K562 (cell line): ENCODE results near the gene USP20. TPM values are rescaled to one million over a fixed set of nuclear protein-coding genes. Genes with fewer than 3 reads are reported as not detected.

Source experiments
- ATAC-seq: fragments of 200-7000 bp; cut with Tn5 transposase; 3 replicates; pipeline ENCODE4 v1.9.1; 2020; ENCODE audit warnings: moderate library complexity
- BruUV-seq: library from RNA; stranded (reverse); fragments of 400-500 nt; replicated peaks from 2 replicates; lab custom pipeline; 2021; lab: Mats Ljungman, UMichigan
- CTCF ChIA-PET: fragments of 300-600 bp; formaldehyde crosslinking; extraction: SDS; loops from one replicate; lab custom pipeline; 2021; ENCODE audit warnings: low intra/inter-chr PET ratio; lab: Yijun Ruan, JAX
- POLR2A ChIA-PET: fragments of 300-600, 350-650 bp; sonication (Branson Sonifier 250); formaldehyde crosslinking; extraction: SDS; loops from one replicate; lab custom pipeline; 2021; ENCODE audit warnings: antibody characterized with exemption, inconsistent platforms; lab: Yijun Ruan, JAX
- DNase-seq, 4 experiments: peaks; one replicate each; pipeline versions ENCODE4 v3.0.0 to v3.0.0-alpha.2; 2011 to 2018; ENCODE audit warnings: low spot score in 3 of 4, mixed read lengths in 3 of 4; ENCODE audit errors: extremely low read depth in 1 of 4
- FAIRE-seq: peaks from 2 replicates; lab custom pipeline; 2011; peaks lifted over from hg19 to GRCh38; lab: Jason Lieb, UNC
- H2AFZ ChIP-seq: 2 replicates; pipeline ENCODE4 v1.6.0; 2011; ENCODE audit warnings: low read depth, low read length, control low read depth, inconsistent platforms
- H3K27ac ChIP-seq: fragments of 200-600 bp; 3 replicates; pipeline ENCODE4 v1.8.0; 2011; ENCODE audit warnings: low read depth, mild to moderate bottlenecking, control low read depth, inconsistent platforms, low read length, moderate library complexity, mixed read lengths; ENCODE audit errors: extremely low read depth
- H3K27me3 ChIP-seq, 2 experiments: fragments of 300-600 bp in 1 of 2; 2 replicates in 1 of 2; 3 replicates in 1 of 2; pipeline versions ENCODE4 v1.6.0 to v1.8.0; 2011; ENCODE audit warnings: inconsistent platforms in 2 of 2, low read length in 2 of 2, mild to moderate bottlenecking in 1 of 2, mixed read lengths in 1 of 2, moderate library complexity in 1 of 2; ENCODE audit not compliant: control insufficient read depth in 2 of 2, insufficient read depth in 2 of 2
- H3K36me3 ChIP-seq: fragments of 300-600 bp; 3 replicates; pipeline ENCODE4 v1.8.0; 2011; ENCODE audit warnings: mild to moderate bottlenecking, low read length, inconsistent platforms; ENCODE audit not compliant: control insufficient read depth, insufficient read depth
- H3K4me1 ChIP-seq, 2 experiments: fragments of 200-600 bp in 1 of 2; replicated peaks in 1 of 2; 2 replicates in 1 of 2; 3 replicates in 1 of 2; pipeline versions ENCODE4 v1.5.1 to v1.8.0; 2011; ENCODE audit warnings: inconsistent platforms in 2 of 2, low read length in 2 of 2, mild to moderate bottlenecking in 1 of 2, mixed read lengths in 1 of 2, moderate library complexity in 1 of 2; ENCODE audit not compliant: control insufficient read depth in 2 of 2, insufficient read depth in 2 of 2
- H3K4me2 ChIP-seq: 2 replicates; pipeline ENCODE4 v1.6.1; 2011; ENCODE audit warnings: low read length, control low read depth, inconsistent platforms, mixed read lengths; ENCODE audit not compliant: insufficient read depth
- H3K4me3 ChIP-seq: fragments of 200-600 bp; sonication (generic), shearing (Covaris generic); 2 replicates; pipeline ENCODE4 v1.5.1; 2016; ENCODE audit warnings: control low read depth, inconsistent platforms
- H3K79me2 ChIP-seq: fragments of 200-600 bp; 3 replicates; pipeline ENCODE4 v1.8.0; 2011; ENCODE audit warnings: low read length, inconsistent platforms; ENCODE audit not compliant: control insufficient read depth, insufficient read depth
- H3K9ac ChIP-seq, 2 experiments: 2 replicates each; pipeline versions ENCODE4 v1.6.0 to v1.6.1; 2011; ENCODE audit warnings: low read depth in 2 of 2, low read length in 2 of 2, control low read depth in 1 of 2, inconsistent platforms in 1 of 2, mild to moderate bottlenecking in 1 of 2, mixed read lengths in 1 of 2; ENCODE audit not compliant: insufficient read depth in 1 of 2
- H3K9me1 ChIP-seq: one replicate; pipeline ENCODE4 v1.6.0; 2011; ENCODE audit warnings: inconsistent platforms, mild to moderate bottlenecking, low read length, moderate library complexity; ENCODE audit not compliant: control insufficient read depth, insufficient read depth
- H3K9me3 ChIP-seq: replicated peaks from 2 replicates; pipeline ENCODE4 v1.5.1; 2011; ENCODE audit warnings: low read depth, low read length, inconsistent platforms; ENCODE audit not compliant: control insufficient read depth, insufficient read depth
- H4K20me1 ChIP-seq: replicated peaks from 2 replicates; pipeline ENCODE4 v1.6.1; 2011; ENCODE audit warnings: low read length, inconsistent platforms, mixed read lengths; ENCODE audit not compliant: control insufficient read depth, insufficient read depth
- ARID3A ChIP-seq: IDR thresholded peaks from 2 replicates; pipeline ENCODE4 v1.6.1; 2012; ENCODE audit warnings: low read depth, low read length, improper control_type of control experiment, borderline replicate concordance
- CREB5 ChIP-seq: fragments of 250-450 bp; sonication (Bioruptor Pico); IDR thresholded peaks from 2 replicates; pipeline ENCODE4 v1.5.0; 2020; ENCODE audit warnings: mild to moderate bottlenecking
- E2F6 ChIP-seq, 2 experiments: IDR thresholded peaks; 2 replicates each; pipeline ENCODE4 v1.6.1; 2011; ENCODE audit warnings: borderline replicate concordance in 1 of 2, control low read depth in 1 of 2, low read depth in 1 of 2, low read length in 1 of 2, mild to moderate bottlenecking in 1 of 2, mixed read lengths in 1 of 2, moderate library complexity in 1 of 2; ENCODE audit not compliant: insufficient read depth in 1 of 2, insufficient read length in 1 of 2, poor library complexity in 1 of 2, severe bottlenecking in 1 of 2; ENCODE audit errors: extremely low read depth in 1 of 2
- GABPA ChIP-seq: fragments of 200-800 bp; sonication (Bioruptor generic); conservative IDR thresholded peaks from 2 replicates; pipeline ENCODE4 v1.6.1; 2016; ENCODE audit warnings: low read depth, missing genetic modification characterization, missing compliant biosample characterization
- HNRNPK ChIP-seq: fragments of 200-400 bp; formaldehyde crosslinking; IDR thresholded peaks from one replicate; pipeline ENCODE4 v1.6.1; 2018; ENCODE audit warnings: mild to moderate bottlenecking, low read depth, low read length; ENCODE audit not compliant: poor library complexity, severe bottlenecking
- MCM3 ChIP-seq: fragments of 450-650 bp; IDR thresholded peaks from 2 replicates; pipeline ENCODE4 v1.6.1; 2016
- MITF ChIP-seq: IDR thresholded peaks from 2 replicates; pipeline ENCODE4 v1.6.1; 2014; ENCODE audit warnings: antibody characterized with exemption
- RFX5 ChIP-seq: IDR thresholded peaks from 2 replicates; pipeline ENCODE4 v1.6.1; 2011; ENCODE audit warnings: low read depth, mild to moderate bottlenecking, improper control_type of control experiment, low read length
- RUNX1 ChIP-seq: sonication (generic); IDR thresholded peaks from 2 replicates; pipeline ENCODE4 v1.6.1; 2016; ENCODE audit warnings: antibody characterized with exemption, low read depth
- WHSC1 ChIP-seq: IDR thresholded peaks from one replicate; pipeline ENCODE4 v1.6.1; 2012; ENCODE audit warnings: low read length, control low read depth, inconsistent platforms
- ZBTB1 ChIP-seq: sonication (generic); formaldehyde crosslinking; IDR thresholded peaks from 2 replicates; pipeline ENCODE4 v1.8.1; 2023; ENCODE audit warnings: missing genetic modification reagents, low read depth, mild to moderate bottlenecking, borderline replicate concordance
- ZBTB43 ChIP-seq: sonication (generic); formaldehyde crosslinking; IDR thresholded peaks from 2 replicates; pipeline ENCODE4 v1.8.0; 2023; ENCODE audit warnings: mild to moderate bottlenecking, missing genetic modification reagents
- ZNF583 ChIP-seq: fragments of 250-450 bp; sonication (Bioruptor Pico); IDR thresholded peaks from 2 replicates; pipeline ENCODE4 v1.4.0; 2020
- ZNF589 ChIP-seq: fragments of 200-800 bp; sonication (Bioruptor generic); IDR thresholded peaks from 2 replicates; pipeline ENCODE4 v1.6.1; 2016; ENCODE audit warnings: low read depth, missing genetic modification characterization, missing compliant biosample characterization
- ZNF668 ChIP-seq: fragments of 250-450 bp; sonication (Bioruptor Pico); IDR thresholded peaks from 2 replicates; pipeline ENCODE4 v1.8.0; 2022; ENCODE audit warnings: mild to moderate bottlenecking, inconsistent platforms
- ZNF76 ChIP-seq: fragments of 250-450 bp; sonication (Bioruptor Pico); IDR thresholded peaks from 2 replicates; pipeline ENCODE4 v1.4.0; 2020; ENCODE audit warnings: mild to moderate bottlenecking, moderate library complexity, borderline replicate concordance
- WGBS: fragments of 100-300 bp; shearing (Covaris generic); methylation state at CpG from one replicate; pipeline ENCODE4 v1.1.6; 2016; ENCODE audit warnings: low coverage, mixed read lengths; ENCODE audit not compliant: insufficient coverage; ENCODE audit errors: missing lambda C conversion rate; 5-methylcytosine and 5-hydroxymethylcytosine counted together
- in situ Hi-C: fragments of 300-500 bp; cut with MboI; formaldehyde crosslinking; loops from 4 replicates; pipeline ENCODE4 v1.15.0; 2018; ENCODE audit warnings: inconsistent platforms, mixed read lengths
- intact Hi-C: fragments of 100-400 bp; cut with micrococcal nuclease; formaldehyde crosslinking; loops from 2 replicates; pipeline ENCODE4 v1.14.2; 2022
- polyA plus RNA-seq, 8 experiments: library from polyadenylated mRNA; depleted of rRNA in 4 of 8; stranded (reverse) in 5 of 8; unstranded in 3 of 8; fragments of >200 nt; fragmentation: Nextera tagmentation in 2 of 8; fragmentation: Illumina TruSeq in 1 of 8; extraction: Ambion mirVana in 2 of 8; extraction: Trizol in 1 of 8; gene quantifications; 2 replicates each; pipeline versions ENCODE4 v1.2.1 to v1.2.3, GENCODE V29; 2011 to 2014; ENCODE audit warnings: inconsistent platforms in 1 of 8, missing spikeins in 1 of 8
- total RNA-seq, 7 experiments: library from RNA; depleted of rRNA in 6 of 7; stranded (reverse); fragments of >200 nt in 6 of 7; fragmentation: Illumina TruSeq in 2 of 7; extraction: Trizol in 2 of 7; gene quantifications; 2 replicates each; pipeline versions ENCODE4 v1.2.1 to v1.2.3, GENCODE V29; 2011 to 2021; ENCODE audit warnings: low replicate concordance in 1 of 7

Gene USP20
- total and polyA plus RNA-seq, 9 of the 15 experiments (the other 6 are each of a cell fraction or from before 2014, with no cell fraction given): 1.9 to 136 (median 49.1) TPM

GRCh38 chr9:129878291-129878690 is 43.0 kb downstream of the USP20 start:
- no peak overlapping the region for H3K27ac ChIP-seq
- H3K36me3 ChIP-seq: peaks cover 64% of the 10 kb centered on the region
- ATAC-seq (no peak), FAIRE-seq (no peak), DNase-seq (no peak)
- BruUV-seq: no TSS peak
- H3K27me3 ChIP-seq: no peaks in the 10 kb centered on the region; a peak in 1 of 5 replicates
- WGBS: 86% methylated on average over 11 of the region's 11 CpGs
- no peaks in the 10 kb centered on the region for H3K9me3 ChIP-seq
- H3K9me1 ChIP-seq: no peaks in the 10 kb centered on the region
- no peak overlapping the region for H3K4me2 ChIP-seq
- in situ Hi-C loops: no loop called here
- H3K79me2 ChIP-seq: peaks cover 29% of the 10 kb centered on the region
- ChIA-PET CTCF (interaction anchor here (0.6 kb wide), 1 partner anchor 1602 kb away, joined by 3 read pairs; the partner anchor contains the start of genes GOLGA2 and SWI5), POLR2A (interaction anchor here (0.6 to 3.0 kb wide), 9 partner anchors 9 to 358 kb away, joined by 3 to 30 read pairs (median 4); no protein-coding TSS in a partner anchor)
- H4K20me1 ChIP-seq: no peaks in the 10 kb centered on the region
- H3K4me1 ChIP-seq: peaks cover 0 to 49% of the 10 kb centered on the region in 2 experiments
- no peak overlapping the region for H2AFZ ChIP-seq
- no peak for TF ChIP-seq ARID3A
- TF ChIP-seq E2F6 (IDR thresholded peaks at IDR 0.05; ENCODE audit: borderline replicate concordance in 1 of 2, extremely low read depth in 1 of 2, insufficient read depth in 1 of 2, insufficient read length in 1 of 2, low read depth in 1 of 2, low read length in 1 of 2, poor library complexity in 1 of 2, severe bottlenecking in 1 of 2): no peak
- TF ChIP-seq WHSC1: peak; percentile 73
- no peak for TF ChIP-seq GABPA (tag)
- TF ChIP-seq ZNF583: no peak
- TF ChIP-seq ZNF668 (CRISPR knock-in tag): no peak
- TF ChIP-seq ZBTB1 (CRISPR knock-in tag): no peak
- TF ChIP-seq HNRNPK: no peak
- TF ChIP-seq CREB5 (CRISPR knock-in tag): no peak
- peak; percentile 27; the same call in 1 of the 2 replicates for TF ChIP-seq ZNF76 (CRISPR knock-in tag)
- no peak for TF ChIP-seq RUNX1
- TF ChIP-seq MCM3: no peak
- no peak for TF ChIP-seq ZNF589 (CRISPR knock-in tag)
- TF ChIP-seq ZBTB43 (CRISPR knock-in tag): no peak
- no peak for TF ChIP-seq MITF
- TF ChIP-seq RFX5: no peak
- intact Hi-C loops: no loop called here
- no peak overlapping the region for H3K4me3 ChIP-seq
- H3K9ac ChIP-seq: no peak overlapping the region
